ENCODE measurements around the gene SRSF2.
A peak's percentile ranks its signal among the peaks of the same experiment; 100 is the strongest.

The SRSF2 gene

GRCh38 chr17:76737082-76737675 lies at the start of gene SRSF2:
Gene SRSF2, minus strand, starts transcription at chr17:76737331. Its CDS starts 171 bp downstream, at chr17:76737160.
- peak within 1 kb of the TSS; percentile 99 for H3K27ac Mint-ChIP-seq
- peaks cover 50% of the 10 kb centered on the region for H3K36me3 Mint-ChIP-seq (ENCODE audit: low read depth)
- H3K9me3 Mint-ChIP-seq = no peaks in the 10 kb centered on the region
- H3K4me1 Mint-ChIP-seq (ENCODE audit: low read depth) = peaks cover 46% of the 10 kb centered on the region
- peak within 1 kb of the TSS; percentile 96 for H3K4me3 Mint-ChIP-seq
- H3K27me3 Mint-ChIP-seq = no peaks in the 10 kb centered on the region

DNA sequence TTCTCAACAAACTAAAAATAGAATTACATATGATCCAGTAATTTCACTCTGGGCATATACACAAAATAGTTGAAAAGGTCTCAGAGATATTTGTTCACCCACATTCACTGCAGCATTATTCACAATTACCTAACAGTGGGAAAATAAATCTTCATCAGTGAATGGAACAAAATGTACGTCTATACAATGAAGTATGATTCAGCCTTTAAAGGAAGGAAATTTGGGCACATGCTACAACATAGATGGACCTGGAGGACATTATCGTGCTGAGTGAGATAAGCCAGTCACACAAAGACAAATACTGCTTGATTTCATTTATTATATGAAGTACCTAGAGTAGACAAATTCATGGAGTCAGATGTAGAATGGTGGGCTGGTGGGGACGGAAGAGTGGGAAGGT lies 47.8 kb upstream of the SRSF2 start:
- Mint-ChIP-seq H3K4me1 (ENCODE audit: low read depth) (no peaks in the 10 kb centered on the region), H3K27me3 (no peaks in the 10 kb centered on the region), H3K4me3 (no peak overlapping the region), H3K9me3 (no peaks in the 10 kb centered on the region), H3K36me3 (ENCODE audit: low read depth) (no peaks in the 10 kb centered on the region), H3K27ac (no peak overlapping the region)

DNA sequence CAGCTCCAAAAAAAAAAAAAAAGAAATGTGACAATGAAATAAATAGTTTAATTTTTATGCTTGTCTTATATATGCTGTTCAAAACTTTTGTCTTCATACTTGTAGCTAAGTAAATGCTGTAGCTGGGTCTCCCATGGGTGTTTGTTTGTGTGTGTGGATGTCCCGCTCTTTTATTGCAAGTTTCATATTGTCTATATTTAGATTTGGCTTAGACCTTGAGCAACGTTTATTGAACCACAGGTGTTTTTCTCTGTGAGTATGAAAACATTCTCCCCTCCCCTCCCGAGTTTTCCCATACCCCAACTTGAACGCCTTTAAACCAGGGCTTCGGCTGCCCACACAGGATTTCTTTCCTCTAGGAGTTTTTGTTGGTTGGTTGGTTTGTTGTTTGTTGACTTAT lies 46.0 kb upstream of the SRSF2 start:
- no peaks in the 10 kb centered on the region for H3K9me3 Mint-ChIP-seq
- H3K27me3 Mint-ChIP-seq = no peaks in the 10 kb centered on the region
- H3K27ac Mint-ChIP-seq = no peak overlapping the region
- no peaks in the 10 kb centered on the region for H3K4me1 Mint-ChIP-seq (ENCODE audit: low read depth)
- peaks cover 9% of the 10 kb centered on the region for H3K36me3 Mint-ChIP-seq (ENCODE audit: low read depth)
- no peak overlapping the region for H3K4me3 Mint-ChIP-seq

DNA sequence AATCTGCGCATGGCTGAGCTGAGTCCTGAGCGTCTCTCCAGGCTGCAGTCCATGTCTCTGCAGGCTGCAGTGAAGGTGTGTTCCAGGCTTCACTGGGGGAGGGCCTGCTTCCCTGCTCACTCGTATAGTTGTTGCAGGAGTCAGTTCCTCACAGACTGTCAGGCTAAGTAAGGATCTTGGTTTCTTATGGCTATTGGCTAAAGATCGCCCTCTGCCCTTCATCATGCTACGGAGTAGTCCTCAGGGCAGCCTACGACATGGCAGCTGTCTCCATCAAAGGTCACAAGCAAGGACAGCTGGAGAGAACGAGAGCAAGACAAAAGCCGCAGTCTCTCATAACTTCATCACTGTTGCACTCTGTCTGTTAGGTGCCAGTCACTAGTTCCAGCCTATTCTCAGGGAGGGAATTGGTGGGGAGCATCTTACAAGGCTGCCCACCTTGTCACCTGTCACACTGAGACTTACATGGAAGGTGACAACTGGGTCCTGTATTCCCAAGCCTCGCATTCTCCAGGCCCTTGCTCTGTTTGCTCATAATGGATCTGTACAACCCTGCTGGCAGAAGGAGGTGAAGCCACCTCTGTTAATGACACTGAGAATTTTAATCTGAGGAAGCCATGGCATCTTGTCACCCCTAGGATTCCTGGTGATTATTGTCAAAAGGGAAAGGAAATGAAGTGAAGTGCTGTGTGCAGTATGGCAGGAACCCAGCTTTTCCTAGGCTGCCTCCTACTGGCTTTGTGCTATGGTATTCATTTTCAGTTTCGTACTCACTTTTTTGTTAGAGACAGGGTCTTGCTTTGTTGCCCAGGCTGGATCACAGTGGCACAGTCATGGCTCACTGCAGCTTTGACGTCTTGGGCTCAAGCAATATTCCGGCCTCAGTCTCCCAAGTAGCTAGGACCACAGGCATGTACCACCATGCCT lies 44.2 kb upstream of the SRSF2 start:
- no peak overlapping the region for H3K4me3 Mint-ChIP-seq
- no peaks in the 10 kb centered on the region for H3K27me3 Mint-ChIP-seq
- H3K36me3 Mint-ChIP-seq (ENCODE audit: low read depth) = peaks cover 19% of the 10 kb centered on the region
- H3K27ac Mint-ChIP-seq = no peak overlapping the region
- H3K4me1 Mint-ChIP-seq (ENCODE audit: low read depth) = no peaks in the 10 kb centered on the region
- no peaks in the 10 kb centered on the region for H3K9me3 Mint-ChIP-seq

GRCh38 chr17:76775021-76775600 lies 38.0 kb upstream of the SRSF2 start:
- Mint-ChIP-seq H3K4me3 (no peak overlapping the region), H3K36me3 (ENCODE audit: low read depth) (peaks cover 51% of the 10 kb centered on the region), H3K27me3 (no peaks in the 10 kb centered on the region), H3K4me1 (ENCODE audit: low read depth) (peaks cover 23% of the 10 kb centered on the region), H3K9me3 (no peaks in the 10 kb centered on the region), H3K27ac (no peak overlapping the region)

GRCh38 chr17:76772842-76773525 lies 35.9 kb upstream of the SRSF2 start:
- Mint-ChIP-seq H3K4me1 (ENCODE audit: low read depth) (peaks cover 23% of the 10 kb centered on the region), H3K9me3 (no peaks in the 10 kb centered on the region), H3K36me3 (ENCODE audit: low read depth) (peaks cover 54% of the 10 kb centered on the region), H3K27ac (peak overlapping the region; percentile 96), H3K27me3 (no peaks in the 10 kb centered on the region), H3K4me3 (peak overlapping the region; percentile 77)

DNA sequence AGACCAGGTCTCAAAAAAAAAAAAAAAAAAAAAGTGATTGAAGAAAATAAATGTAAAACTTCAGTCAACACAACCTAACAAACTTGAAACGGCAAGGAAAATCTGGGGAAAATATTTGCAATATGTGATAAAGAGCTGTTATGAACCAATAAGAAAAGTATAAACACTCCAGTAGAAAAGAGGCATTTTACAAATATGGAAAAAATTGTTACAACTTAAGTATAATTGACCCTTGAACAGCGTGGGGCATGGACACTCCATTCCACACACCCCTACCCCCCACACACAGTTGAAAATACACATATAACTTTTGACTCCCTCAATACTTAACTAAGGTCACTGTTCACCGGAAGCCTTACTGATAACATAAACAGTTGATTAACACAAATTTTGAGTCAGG lies 21.4 kb upstream of the SRSF2 start:
- H3K36me3 Mint-ChIP-seq (ENCODE audit: low read depth) = peaks cover 13% of the 10 kb centered on the region
- no peaks in the 10 kb centered on the region for H3K27me3 Mint-ChIP-seq
- H3K4me3 Mint-ChIP-seq = no peak overlapping the region
- no peak overlapping the region for H3K27ac Mint-ChIP-seq
- peaks cover 6% of the 10 kb centered on the region for H3K4me1 Mint-ChIP-seq (ENCODE audit: low read depth)
- no peaks in the 10 kb centered on the region for H3K9me3 Mint-ChIP-seq

- Mint-ChIP-seq H3K4me3 (no peak overlapping the region), H3K36me3 (ENCODE audit: low read depth) (peaks cover 18% of the 10 kb centered on the region), H3K27me3 (no peaks in the 10 kb centered on the region), H3K4me1 (ENCODE audit: low read depth) (peaks cover 18% of the 10 kb centered on the region), H3K9me3 (no peaks in the 10 kb centered on the region), H3K27ac (no peak overlapping the region)
Measured at GRCh38 chr17:76757256-76757655, 20.1 kb upstream of the SRSF2 start.

GRCh38 chr17:76755285-76755684 lies 18.2 kb upstream of the SRSF2 start:
- no peak overlapping the region for H3K4me3 Mint-ChIP-seq
- H3K27ac Mint-ChIP-seq = no peak overlapping the region
- H3K9me3 Mint-ChIP-seq = no peaks in the 10 kb centered on the region
- H3K4me1 Mint-ChIP-seq (ENCODE audit: low read depth) = peaks cover 23% of the 10 kb centered on the region
- H3K27me3 Mint-ChIP-seq = no peaks in the 10 kb centered on the region
- H3K36me3 Mint-ChIP-seq (ENCODE audit: low read depth) = peaks cover 18% of the 10 kb centered on the region

GRCh38 chr17:76753061-76753961 lies 16.2 kb upstream of the SRSF2 start:
- H3K27me3 Mint-ChIP-seq = no peaks in the 10 kb centered on the region
- H3K9me3 Mint-ChIP-seq = no peaks in the 10 kb centered on the region
- H3K36me3 Mint-ChIP-seq (ENCODE audit: low read depth) = peaks cover 23% of the 10 kb centered on the region
- H3K27ac Mint-ChIP-seq = peak overlapping the region; percentile 76
- peak overlapping the region; percentile 83 for H3K4me3 Mint-ChIP-seq
- peaks cover 23% of the 10 kb centered on the region for H3K4me1 Mint-ChIP-seq (ENCODE audit: low read depth)

DNA sequence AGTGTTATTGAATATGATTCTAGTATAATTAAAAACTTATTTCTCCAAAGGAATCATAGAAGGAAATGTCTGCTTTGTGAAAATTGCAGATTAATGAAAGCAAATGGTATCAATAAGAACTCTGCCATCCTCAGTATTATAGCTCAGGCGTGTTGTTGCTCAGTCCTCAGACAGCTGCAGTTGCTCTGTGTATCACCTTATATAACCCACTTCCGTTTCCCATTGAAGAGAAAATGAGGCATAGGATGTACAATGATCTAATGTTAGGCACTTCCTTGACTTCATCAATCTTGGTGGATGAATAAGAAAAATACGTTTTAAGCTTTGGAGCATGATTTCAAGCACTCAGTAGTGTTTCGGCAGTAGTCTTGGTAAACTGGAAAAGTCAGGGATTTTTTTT lies 14.9 kb upstream of the SRSF2 start:
- Mint-ChIP-seq H3K27me3 (no peaks in the 10 kb centered on the region), H3K36me3 (ENCODE audit: low read depth) (peaks cover 17% of the 10 kb centered on the region), H3K9me3 (no peaks in the 10 kb centered on the region), H3K4me1 (ENCODE audit: low read depth) (peaks cover 23% of the 10 kb centered on the region), H3K27ac (peak overlapping the region; percentile 51), H3K4me3 (peak overlapping the region; percentile 27)

- Mint-ChIP-seq H3K4me3 (no peak overlapping the region), H3K4me1 (ENCODE audit: low read depth) (peaks cover 23% of the 10 kb centered on the region), H3K27me3 (no peaks in the 10 kb centered on the region), H3K36me3 (ENCODE audit: low read depth) (peaks cover 16% of the 10 kb centered on the region), H3K27ac (no peak overlapping the region), H3K9me3 (no peaks in the 10 kb centered on the region)
Measured at GRCh38 chr17:76751416-76751993, 14.4 kb upstream of the SRSF2 start.

- no peaks in the 10 kb centered on the region for H3K9me3 Mint-ChIP-seq
- H3K27me3 Mint-ChIP-seq = no peaks in the 10 kb centered on the region
- no peak overlapping the region for H3K27ac Mint-ChIP-seq
- peaks cover 38% of the 10 kb centered on the region for H3K36me3 Mint-ChIP-seq (ENCODE audit: low read depth)
- peaks cover 18% of the 10 kb centered on the region for H3K4me1 Mint-ChIP-seq (ENCODE audit: low read depth)
- no peak overlapping the region for H3K4me3 Mint-ChIP-seq
Measured at GRCh38 chr17:76748657-76749056, 11.5 kb upstream of the SRSF2 start.
